ENCODE data around the gene GRM7. TPM values are rescaled to one million over a fixed set of nuclear protein-coding genes. Genes with fewer than 3 reads are reported as not detected.

GRM7 gene
- total and polyA plus RNA-seq, 2 of the 4 experiments (the other 2 are of a cell fraction), result not detected

GRCh38 chr3:7106635-7107034 is 245.7 kb downstream of the GRM7 start:
- no TSS peak for BruUV-seq (replicated peaks)
- in situ Hi-C loops (cut with MboI; ENCODE audit: low sequenced_read_pairs), result no loop called here
- Histone ChIP-seq H3K9ac (ENCODE audit: low read depth, low read length) (no peak overlapping the region), H3K79me1 (ENCODE audit: low read depth in 1 of 2, low read length in 2 of 2) (no peaks in the 10 kb centered on the region), H4K5ac (ENCODE audit: low read depth, low read length) (no peak overlapping the region), H3K23ac (ENCODE audit: low read depth, low read length) (no peak overlapping the region), H2BK120ac (ENCODE audit: low read depth, low read length) (no peak overlapping the region), H3K4ac (ENCODE audit: low read depth, low read length) (no peak overlapping the region), H3K4me3 (ENCODE audit: insufficient read depth, low read depth, low read length) (no peak overlapping the region), H2AFZ (replicated peaks; ENCODE audit: low read length, poor library complexity) (no peak overlapping the region), H3K27ac (ENCODE audit: insufficient read depth, low read length) (no peak overlapping the region), H2AK9ac (replicated peaks; ENCODE audit: low read depth, low read length, poor library complexity) (no peak overlapping the region), H2BK20ac (ENCODE audit: low read depth, low read length) (no peak overlapping the region), H3K56ac (ENCODE audit: extremely low read depth, insufficient read depth, low read length) (no peak overlapping the region), H3K4me1 (ENCODE audit: control insufficient read depth, insufficient read depth, low read length) (no peaks in the 10 kb centered on the region), H4K91ac (ENCODE audit: insufficient read depth, low read depth, low read length) (no peak overlapping the region), H4K20me1 (ENCODE audit: insufficient read depth, low read length) (no peaks in the 10 kb centered on the region), H3K4me2 (ENCODE audit: low read depth, low read length) (no peak overlapping the region), H2BK5ac (ENCODE audit: low read depth, low read length, poor library complexity, severe bottlenecking) (no peak overlapping the region), H3K9me1 (ENCODE audit: insufficient read depth, low read length) (no peaks in the 10 kb centered on the region), H2BK15ac (ENCODE audit: low read depth, low read length) (no peak overlapping the region), H3K36me3 (ENCODE audit: control insufficient read depth, insufficient read depth, low read length) (no peaks in the 10 kb centered on the region), H4K8ac (ENCODE audit: low read depth in 2 of 2, low read length in 2 of 2) (no peak overlapping the region), H3K14ac (replicated peaks; ENCODE audit: low read depth, low read length) (no peak overlapping the region), H2AK5ac (ENCODE audit: low read depth, low read length) (no peak overlapping the region), H3K27me3 (ENCODE audit: control insufficient read depth, insufficient read depth, low read length) (no peaks in the 10 kb centered on the region), H3K9me3 (ENCODE audit: control insufficient read depth, insufficient read depth, low read length) (no peaks in the 10 kb centered on the region; the same call in 1 of the 2 replicates), H3K18ac (ENCODE audit: low read depth, low read length) (no peak overlapping the region)
- 0% methylated on average over 1 of the region's 1 CpG; no CpG with 5 or more reads in 1 of the 2 experiments for WGBS, 2 experiments (ENCODE audit: extremely low coverage in 2 of 2, insufficient read length in 1 of 2)
- ChIA-PET POLR2A (ENCODE audit: unreplicated experiment) (no interaction called here), CTCF (no interaction called here)
- no peak for TF ChIP-seq USF2 (IDR thresholded peaks at IDR 0.05; ENCODE audit: low read depth, low read length)
- TF ChIP-seq FOS (IDR thresholded peaks at IDR 0.05; ENCODE audit: low read depth, low read length), result no peak
- no peak for TF ChIP-seq BHLHE40 (IDR thresholded peaks at IDR 0.05; ENCODE audit: low read depth, low read length)
- TF ChIP-seq NFE2L2 (IDR thresholded peaks at IDR 0.05; ENCODE audit: low read depth, low read length), result no peak
- TF ChIP-seq ELK1 (IDR thresholded peaks at IDR 0.05; ENCODE audit: borderline replicate concordance, low read depth, low read length), result no peak
- TF ChIP-seq MXI1 (IDR thresholded peaks at IDR 0.05; ENCODE audit: borderline replicate concordance, low read depth, low read length), result no peak
- TF ChIP-seq CEBPB (IDR thresholded peaks at IDR 0.05; ENCODE audit: low read depth, low read length), result no peak
- no peak for TF ChIP-seq CHD1 (IDR thresholded peaks at IDR 0.05; ENCODE audit: low read depth, low read length)
- intact Hi-C loops (cut with micrococcal nuclease), result no loop called here
- dilution Hi-C loops (cut with HindIII; ENCODE audit: low sequenced_read_pairs, unreplicated experiment), result no loop called here
- DNase-seq (no peak), ATAC-seq (ENCODE audit: low read depth) (no peak)

All from IMR-90 (cell line).